ENCODE results near the gene ACACB. TPM values are rescaled to one million over a fixed set of nuclear protein-coding genes. Genes with fewer than 3 reads are reported as not detected.

ACACB gene
- polyA plus RNA-seq, 1 donor from 2014 or later = 0.22 TPM

GRCh38 chr12:109214131-109214530 is 97.7 kb downstream of the ACACB start:
- H3K9me3 ChIP-seq (ENCODE audit: low read length) = no peaks in the 10 kb centered on the region
- no peak overlapping the region for H3K4me3 ChIP-seq (ENCODE audit: low read length)
- no peak overlapping the region for H3K4me2 ChIP-seq (ENCODE audit: low read length)
- no peaks in the 10 kb centered on the region for H3K27me3 ChIP-seq (ENCODE audit: insufficient read depth, low read depth, low read length)
- H3F3A ChIP-seq (ENCODE audit: insufficient read depth, low read length, poor library complexity, severe bottlenecking) = no peaks in the 10 kb centered on the region
- no peak overlapping the region for H3K27ac ChIP-seq (ENCODE audit: low read length)
- no peaks in the 10 kb centered on the region for H4K20me1 ChIP-seq (ENCODE audit: insufficient read depth)
- H3K36me3 ChIP-seq (ENCODE audit: insufficient read depth, low read length) = no peaks in the 10 kb centered on the region
- H2AFZ ChIP-seq (ENCODE audit: low read depth, low read length) = no peak overlapping the region
- no peaks in the 10 kb centered on the region for H3K79me2 ChIP-seq (replicated peaks; ENCODE audit: insufficient read depth, low read length)
- TF ChIP-seq CTCF (IDR thresholded peaks at IDR 0.05; ENCODE audit: poor library complexity, severe bottlenecking) (no peak), REST (IDR thresholded peaks at IDR 0.05; ENCODE audit: borderline replicate concordance) (no peak), SMC3 (conservative IDR thresholded peaks at IDR 0.05; ENCODE audit: poor library complexity) (no peak), EZH2 (IDR thresholded peaks at IDR 0.05; ENCODE audit: borderline replicate concordance, insufficient read depth, low read length, poor library complexity, severe bottlenecking) (no peak), EP300 (conservative IDR thresholded peaks at IDR 0.05; ENCODE audit: poor library complexity, severe bottlenecking) (no peak), POLR2AphosphoS5 (IDR thresholded peaks at IDR 0.05) (no peak), RAD21 (conservative IDR thresholded peaks at IDR 0.05) (no peak), MXI1 (conservative IDR thresholded peaks at IDR 0.05; ENCODE audit: poor library complexity, severe bottlenecking) (no peak), TAF1 (IDR thresholded peaks at IDR 0.05; ENCODE audit: low read depth) (no peak)
- H3K9ac ChIP-seq (ENCODE audit: low read length) = no peak overlapping the region
- H3K9me2 ChIP-seq (ENCODE audit: insufficient read depth, low read length) = no peaks in the 10 kb centered on the region

GRCh38 chr12:109218996-109219395 is 102.6 kb downstream of the ACACB start:
- no peaks in the 10 kb centered on the region for H3K9me3 ChIP-seq (ENCODE audit: low read length)
- no peak overlapping the region for H3K4me2 ChIP-seq (ENCODE audit: low read length)
- no peaks in the 10 kb centered on the region for H3K36me3 ChIP-seq (ENCODE audit: insufficient read depth, low read length)
- no peaks in the 10 kb centered on the region for H3K9me2 ChIP-seq (ENCODE audit: insufficient read depth, low read length)
- H4K20me1 ChIP-seq (ENCODE audit: insufficient read depth) = no peaks in the 10 kb centered on the region
- no peak overlapping the region for H3K4me3 ChIP-seq (ENCODE audit: low read length)
- no peak for TF ChIP-seq CTCF (IDR thresholded peaks at IDR 0.05; ENCODE audit: poor library complexity, severe bottlenecking)
- TF ChIP-seq RAD21 (conservative IDR thresholded peaks at IDR 0.05) = no peak
- TF ChIP-seq TAF1 (IDR thresholded peaks at IDR 0.05; ENCODE audit: low read depth) = no peak
- TF ChIP-seq EP300 (conservative IDR thresholded peaks at IDR 0.05; ENCODE audit: poor library complexity, severe bottlenecking) = no peak
- TF ChIP-seq MXI1 (conservative IDR thresholded peaks at IDR 0.05; ENCODE audit: poor library complexity, severe bottlenecking) = no peak
- no peak for TF ChIP-seq POLR2AphosphoS5 (IDR thresholded peaks at IDR 0.05)
- no peak for TF ChIP-seq EZH2 (IDR thresholded peaks at IDR 0.05; ENCODE audit: borderline replicate concordance, insufficient read depth, low read length, poor library complexity, severe bottlenecking)
- no peak for TF ChIP-seq REST (IDR thresholded peaks at IDR 0.05; ENCODE audit: borderline replicate concordance)
- no peak for TF ChIP-seq SMC3 (conservative IDR thresholded peaks at IDR 0.05; ENCODE audit: poor library complexity)
- no peak overlapping the region for H2AFZ ChIP-seq (ENCODE audit: low read depth, low read length)
- H3K27me3 ChIP-seq (ENCODE audit: insufficient read depth, low read depth, low read length) = no peaks in the 10 kb centered on the region
- no peak overlapping the region for H3K27ac ChIP-seq (ENCODE audit: low read length)
- no peaks in the 10 kb centered on the region for H3K79me2 ChIP-seq (replicated peaks; ENCODE audit: insufficient read depth, low read length)
- H3K9ac ChIP-seq (ENCODE audit: low read length) = no peak overlapping the region
- H3F3A ChIP-seq (ENCODE audit: insufficient read depth, low read length, poor library complexity, severe bottlenecking) = no peaks in the 10 kb centered on the region

Measured in neural cell (in vitro differentiated cells).